Measurements from ENCODE around the gene SPOCK2.

SPOCK2 gene

GRCh38 chr10:72026278-72027111 lies 61.9 kb downstream of the SPOCK2 start:
- no peaks in the 10 kb centered on the region for H3K9me3 Mint-ChIP-seq
- no peak overlapping the region for H3K4me3 Mint-ChIP-seq
- H3K4me1 Mint-ChIP-seq, result no peaks in the 10 kb centered on the region
- no peaks in the 10 kb centered on the region for H3K36me3 Mint-ChIP-seq
- H3K27me3 Mint-ChIP-seq, result peaks cover 2% of the 10 kb centered on the region
- no peak overlapping the region for H3K27ac Mint-ChIP-seq

- Mint-ChIP-seq H3K4me3 (no peak overlapping the region), H3K27ac (no peak overlapping the region), H3K4me1 (no peaks in the 10 kb centered on the region), H3K27me3 (peaks cover 2% of the 10 kb centered on the region), H3K9me3 (no peaks in the 10 kb centered on the region), H3K36me3 (no peaks in the 10 kb centered on the region)
Measured at GRCh38 chr10:72025832-72026231, 62.5 kb downstream of the SPOCK2 start.

GRCh38 chr10:72025400-72025799 lies 63.0 kb downstream of the SPOCK2 start:
- Mint-ChIP-seq H3K4me3 (no peak overlapping the region), H3K9me3 (no peaks in the 10 kb centered on the region), H3K36me3 (no peaks in the 10 kb centered on the region), H3K27ac (no peak overlapping the region), H3K27me3 (peaks cover 2% of the 10 kb centered on the region), H3K4me1 (no peaks in the 10 kb centered on the region)

- Mint-ChIP-seq H3K4me1 (no peaks in the 10 kb centered on the region), H3K4me3 (no peak overlapping the region), H3K27ac (no peak overlapping the region), H3K36me3 (no peaks in the 10 kb centered on the region), H3K9me3 (no peaks in the 10 kb centered on the region), H3K27me3 (peaks cover 2% of the 10 kb centered on the region)
Measured at GRCh38 chr10:72024596-72024995, 63.8 kb downstream of the SPOCK2 start.

- Mint-ChIP-seq H3K4me1 (no peaks in the 10 kb centered on the region), H3K9me3 (no peaks in the 10 kb centered on the region), H3K27ac (no peak overlapping the region), H3K4me3 (no peak overlapping the region), H3K36me3 (no peaks in the 10 kb centered on the region), H3K27me3 (no peaks in the 10 kb centered on the region)
Measured at GRCh38 chr10:72022228-72022627, 66.1 kb downstream of the SPOCK2 start.

- no peaks in the 10 kb centered on the region for H3K36me3 Mint-ChIP-seq
- H3K9me3 Mint-ChIP-seq, result no peaks in the 10 kb centered on the region
- H3K4me3 Mint-ChIP-seq, result no peak overlapping the region
- H3K27me3 Mint-ChIP-seq, result no peaks in the 10 kb centered on the region
- H3K4me1 Mint-ChIP-seq, result no peaks in the 10 kb centered on the region
- no peak overlapping the region for H3K27ac Mint-ChIP-seq
Measured at GRCh38 chr10:72020914-72021809, 67.2 kb downstream of the SPOCK2 start.

GRCh38 chr10:72019085-72019876 lies 69.1 kb downstream of the SPOCK2 start:
- Mint-ChIP-seq H3K36me3 (no peaks in the 10 kb centered on the region), H3K4me1 (no peaks in the 10 kb centered on the region), H3K4me3 (no peak overlapping the region), H3K27ac (no peak overlapping the region), H3K9me3 (no peaks in the 10 kb centered on the region), H3K27me3 (no peaks in the 10 kb centered on the region)

GRCh38 chr10:72016608-72017300 lies 71.6 kb downstream of the SPOCK2 start:
- Mint-ChIP-seq H3K27ac (peak overlapping the region; percentile 61), H3K4me1 (no peaks in the 10 kb centered on the region), H3K36me3 (no peaks in the 10 kb centered on the region), H3K4me3 (no peak overlapping the region), H3K27me3 (no peaks in the 10 kb centered on the region), H3K9me3 (no peaks in the 10 kb centered on the region)

GRCh38 chr10:72015841-72016240 lies 72.5 kb downstream of the SPOCK2 start:
- Mint-ChIP-seq H3K27me3 (no peaks in the 10 kb centered on the region), H3K4me1 (no peaks in the 10 kb centered on the region), H3K36me3 (no peaks in the 10 kb centered on the region), H3K27ac (no peak overlapping the region), H3K4me3 (no peak overlapping the region), H3K9me3 (no peaks in the 10 kb centered on the region)

- Mint-ChIP-seq H3K9me3 (no peaks in the 10 kb centered on the region), H3K4me3 (no peak overlapping the region), H3K4me1 (no peaks in the 10 kb centered on the region), H3K27ac (no peak overlapping the region), H3K36me3 (no peaks in the 10 kb centered on the region), H3K27me3 (no peaks in the 10 kb centered on the region)
Measured at GRCh38 chr10:72014785-72015480, 73.4 kb downstream of the SPOCK2 start.

- H3K9me3 Mint-ChIP-seq, result no peaks in the 10 kb centered on the region
- no peak overlapping the region for H3K4me3 Mint-ChIP-seq
- no peaks in the 10 kb centered on the region for H3K27me3 Mint-ChIP-seq
- no peaks in the 10 kb centered on the region for H3K4me1 Mint-ChIP-seq
- H3K27ac Mint-ChIP-seq, result no peak overlapping the region
- no peaks in the 10 kb centered on the region for H3K36me3 Mint-ChIP-seq
Measured at GRCh38 chr10:72014197-72014596, 74.2 kb downstream of the SPOCK2 start.

- H3K27me3 Mint-ChIP-seq, result no peaks in the 10 kb centered on the region
- no peak overlapping the region for H3K27ac Mint-ChIP-seq
- H3K9me3 Mint-ChIP-seq, result no peaks in the 10 kb centered on the region
- no peak overlapping the region for H3K4me3 Mint-ChIP-seq
- no peaks in the 10 kb centered on the region for H3K4me1 Mint-ChIP-seq
- H3K36me3 Mint-ChIP-seq, result no peaks in the 10 kb centered on the region
Measured at GRCh38 chr10:72013202-72013945, 75.0 kb downstream of the SPOCK2 start.

- H3K4me1 Mint-ChIP-seq, result no peaks in the 10 kb centered on the region
- H3K27me3 Mint-ChIP-seq, result no peaks in the 10 kb centered on the region
- no peak overlapping the region for H3K27ac Mint-ChIP-seq
- no peaks in the 10 kb centered on the region for H3K9me3 Mint-ChIP-seq
- no peaks in the 10 kb centered on the region for H3K36me3 Mint-ChIP-seq
- H3K4me3 Mint-ChIP-seq, result no peak overlapping the region
Measured at GRCh38 chr10:72012796-72013195, 75.6 kb downstream of the SPOCK2 start.

GRCh38 chr10:72011976-72012512 lies 76.3 kb downstream of the SPOCK2 start:
- Mint-ChIP-seq H3K4me3 (no peak overlapping the region), H3K36me3 (no peaks in the 10 kb centered on the region), H3K9me3 (no peaks in the 10 kb centered on the region), H3K27ac (no peak overlapping the region), H3K27me3 (no peaks in the 10 kb centered on the region), H3K4me1 (no peaks in the 10 kb centered on the region)
